GM18907 (cell line): ENCODE data around the gene SYF2.
"Not testable (repeated sequence)": the region's sequence is repeated elsewhere in the genome, so short reads cannot be mapped to it uniquely, and the experiment has no call there.

Source experiments
- ATAC-seq: cut with Tn5 transposase; IDR thresholded peaks from one replicate; pipeline ENCODE4 v1.9.1; 2021; ENCODE audit warnings: mild to moderate bottlenecking, moderate library complexity; ENCODE audit not compliant: unreplicated experiment

Gene SYF2

DNA sequence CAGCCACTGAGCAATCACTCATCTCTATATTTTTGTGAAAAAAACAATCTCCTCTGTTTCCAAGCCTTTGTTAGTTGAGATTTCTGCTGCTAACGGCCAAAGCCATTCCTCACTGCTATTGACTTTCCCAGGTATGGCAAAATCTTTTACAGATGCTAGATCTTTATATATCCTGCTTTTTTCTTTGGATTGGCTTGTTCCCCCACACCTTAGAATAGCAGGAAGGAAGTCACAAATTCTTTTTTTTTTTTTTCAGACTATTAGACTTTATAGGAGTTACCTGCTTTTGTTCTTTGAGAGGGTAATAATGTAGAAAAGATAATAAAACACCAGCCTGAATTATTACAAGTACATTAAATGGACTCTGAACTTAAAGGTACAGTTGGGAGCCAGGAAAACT, 24.2 kb downstream of the SYF2 start:
- ATAC-seq, result no peak

DNA sequence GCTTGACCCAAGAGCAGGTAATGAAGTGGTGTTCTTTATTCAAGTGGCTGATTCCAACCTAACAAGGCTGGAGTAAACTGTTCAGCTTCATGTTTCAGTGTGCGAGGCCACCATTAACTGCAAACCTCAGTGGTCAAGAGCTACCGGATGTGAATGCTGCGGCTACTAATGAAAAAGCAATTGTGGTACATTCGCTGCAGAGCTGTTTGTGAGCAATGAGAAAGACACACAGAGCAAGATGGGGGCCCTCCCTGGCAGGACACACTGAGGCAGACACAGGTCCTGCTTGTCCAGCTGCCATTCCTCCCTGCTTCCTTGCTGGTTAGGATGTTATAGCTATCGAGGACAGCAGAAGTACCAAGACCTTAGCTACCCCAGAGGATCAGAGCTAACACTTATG, 26.1 kb downstream of the SYF2 start:
- ATAC-seq, result no peak

DNA sequence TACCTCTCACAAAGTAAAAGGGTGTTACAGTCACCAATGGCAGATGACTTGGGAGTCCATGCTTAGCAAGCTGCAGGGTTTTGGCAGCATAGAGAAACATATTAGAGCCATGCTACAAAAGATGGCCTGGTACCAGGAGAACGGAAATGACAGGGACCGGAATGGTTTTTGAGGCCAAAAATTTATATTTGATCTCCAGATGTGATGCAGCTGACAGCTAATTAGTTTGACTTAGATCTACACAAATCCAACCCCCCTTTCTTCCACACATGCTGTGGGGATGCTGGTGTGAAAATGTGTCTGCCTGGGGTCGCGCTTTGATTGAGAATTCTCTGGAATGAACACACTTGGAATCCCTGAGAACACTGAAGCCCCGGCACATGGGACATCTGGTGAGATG, 26.5 kb downstream of the SYF2 start:
- no peak for ATAC-seq

DNA sequence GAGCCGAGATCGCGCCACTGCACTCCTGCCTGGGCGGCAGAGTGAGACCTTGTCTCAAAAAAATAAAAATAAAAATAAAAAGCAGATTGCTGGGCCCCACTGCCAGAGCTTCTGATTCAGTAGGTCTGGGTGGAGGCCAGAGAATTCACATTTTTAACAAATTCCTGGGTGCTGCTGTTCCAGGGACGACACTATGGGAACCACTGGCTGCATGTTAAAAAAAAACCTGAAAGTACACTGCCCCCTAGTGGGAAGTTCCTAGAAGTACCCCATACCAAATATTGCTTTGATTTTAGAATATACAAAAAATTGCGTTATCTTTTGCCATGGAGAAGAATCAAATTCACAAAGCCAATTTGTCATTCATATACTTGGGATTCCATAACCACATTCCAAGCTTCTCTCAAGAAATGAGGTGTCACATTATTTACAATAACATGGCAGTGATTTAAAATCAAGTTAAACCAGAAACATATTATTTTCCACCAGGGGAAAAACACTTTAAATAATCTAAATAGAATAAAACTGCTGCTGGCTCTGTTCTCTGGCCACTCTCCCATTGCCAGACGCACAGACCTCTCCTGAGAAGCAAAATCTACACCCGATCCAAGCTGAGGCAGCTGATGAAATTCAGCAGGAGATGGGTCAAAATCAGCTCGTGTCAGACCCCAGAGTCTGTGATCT, 27.4 kb downstream of the SYF2 start:
- ATAC-seq, result no peak

DNA sequence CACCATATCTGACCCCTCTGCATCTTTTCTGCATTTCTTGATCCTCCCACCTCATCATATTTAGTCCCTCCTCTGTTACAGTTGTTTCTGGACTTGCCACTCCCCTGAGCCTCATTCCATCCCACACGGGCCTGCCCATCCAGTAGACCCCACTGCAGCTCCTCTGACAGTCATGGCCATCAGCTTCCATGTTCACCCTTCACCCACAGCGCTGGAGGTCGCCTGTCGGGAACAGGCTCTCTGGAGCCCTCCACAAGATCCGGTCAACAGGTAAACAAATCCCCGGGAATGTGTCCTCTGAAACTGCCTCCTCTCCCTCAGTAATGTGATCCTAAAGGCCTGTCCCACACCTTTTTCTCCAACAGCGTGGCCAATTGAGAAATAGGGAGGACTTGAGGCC, 31.3 kb downstream of the SYF2 start:
- ATAC-seq, result no peak

DNA sequence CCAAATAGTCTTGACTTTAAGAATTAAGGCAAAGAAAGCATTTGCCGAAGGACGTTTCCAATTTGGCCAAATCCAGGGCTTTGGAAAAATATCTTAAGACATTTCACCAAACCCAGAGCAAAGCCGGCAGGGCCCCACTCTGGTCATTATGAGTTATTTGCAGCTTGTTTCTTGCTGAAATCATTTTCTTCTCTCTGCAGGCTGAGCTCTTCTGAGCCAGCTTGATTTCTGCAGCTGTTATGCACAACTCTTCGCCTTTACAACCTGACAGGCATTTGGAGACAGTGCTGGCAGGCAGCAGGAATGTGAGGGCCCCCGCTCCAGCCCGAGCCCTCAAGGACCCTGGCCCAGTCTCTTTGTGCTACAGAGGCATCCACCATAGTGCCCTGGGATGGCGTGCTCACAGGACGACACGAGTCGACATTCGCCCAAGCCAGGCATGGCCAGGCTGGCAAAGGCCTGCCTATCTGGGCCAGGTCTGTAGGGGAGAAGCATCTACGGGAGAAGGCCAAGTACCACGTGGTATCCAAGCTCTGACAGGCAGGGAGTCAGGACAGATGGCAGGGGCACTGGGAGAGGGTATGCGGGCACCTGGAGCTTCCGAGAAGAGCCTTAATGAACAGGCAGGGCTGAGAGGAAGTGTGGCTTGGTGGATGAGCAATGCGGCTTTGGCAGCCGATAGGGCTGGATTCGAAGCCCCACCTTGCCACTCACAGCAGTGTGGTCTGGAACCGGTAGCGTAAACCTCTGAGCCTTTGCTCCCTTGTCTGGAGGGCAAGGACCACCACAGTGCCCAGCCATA, 32.3 kb downstream of the SYF2 start:
- no peak for ATAC-seq

DNA sequence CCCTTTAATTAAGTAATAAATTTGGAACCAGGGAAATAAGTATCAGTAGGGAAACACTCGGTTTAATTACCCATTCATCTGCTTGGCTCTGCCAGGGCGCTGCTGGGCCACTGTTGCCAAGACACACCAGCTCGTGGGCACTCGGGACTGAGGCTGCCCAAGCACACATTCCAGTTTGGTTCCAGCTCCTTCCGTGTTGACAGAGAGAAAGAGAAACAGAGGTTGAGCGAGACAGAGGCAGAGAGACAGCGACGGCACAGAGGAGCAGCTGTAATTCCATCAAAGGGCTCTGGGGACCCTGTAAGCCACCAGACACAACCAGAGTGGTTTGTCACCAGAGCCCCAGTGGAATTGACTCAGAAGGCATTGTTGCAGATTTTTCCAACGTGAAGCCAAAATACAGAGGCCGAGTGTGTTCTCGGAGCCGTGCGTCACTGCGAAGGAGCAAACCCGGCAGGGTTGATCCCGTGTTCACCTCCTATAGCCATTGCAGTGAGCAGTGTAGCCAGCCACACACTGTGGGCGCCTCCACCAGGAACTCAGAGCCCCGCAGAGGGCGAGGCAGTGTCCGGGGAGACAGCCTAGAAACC, 33.5 kb downstream of the SYF2 start:
- ATAC-seq, result no peak

DNA sequence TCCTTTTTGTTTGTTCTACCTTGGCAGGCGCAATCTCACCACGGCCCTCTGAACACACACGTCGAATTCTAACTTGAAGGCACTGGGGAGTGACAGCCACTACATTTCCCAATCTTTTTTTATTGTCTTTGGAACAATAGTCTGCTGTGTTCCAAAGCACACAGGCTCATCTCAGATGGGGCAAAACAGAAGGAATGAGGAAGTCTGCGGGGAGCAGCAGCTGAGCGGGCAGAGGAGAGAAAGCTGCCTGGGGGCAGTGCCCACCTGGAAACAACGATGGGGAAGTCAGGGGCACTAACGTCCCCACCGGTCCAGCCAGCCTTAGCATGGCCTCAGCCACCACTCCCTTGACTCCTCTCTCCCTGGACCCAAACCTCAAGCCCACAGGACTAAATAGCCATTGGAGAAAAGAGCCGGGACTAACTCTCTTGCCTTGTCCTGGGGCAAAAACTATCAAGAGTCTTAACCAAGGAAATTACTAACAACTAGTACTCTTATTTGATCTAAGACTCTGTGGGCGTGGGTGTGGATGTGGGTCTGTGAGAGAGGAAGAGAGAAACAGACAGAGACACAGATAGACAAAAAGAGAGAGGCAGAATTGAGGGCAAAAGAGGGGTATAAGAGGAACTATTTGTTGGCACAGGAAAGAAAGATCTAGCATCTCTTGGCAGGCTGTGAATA, 34.2 kb downstream of the SYF2 start:
- no peak for ATAC-seq

DNA sequence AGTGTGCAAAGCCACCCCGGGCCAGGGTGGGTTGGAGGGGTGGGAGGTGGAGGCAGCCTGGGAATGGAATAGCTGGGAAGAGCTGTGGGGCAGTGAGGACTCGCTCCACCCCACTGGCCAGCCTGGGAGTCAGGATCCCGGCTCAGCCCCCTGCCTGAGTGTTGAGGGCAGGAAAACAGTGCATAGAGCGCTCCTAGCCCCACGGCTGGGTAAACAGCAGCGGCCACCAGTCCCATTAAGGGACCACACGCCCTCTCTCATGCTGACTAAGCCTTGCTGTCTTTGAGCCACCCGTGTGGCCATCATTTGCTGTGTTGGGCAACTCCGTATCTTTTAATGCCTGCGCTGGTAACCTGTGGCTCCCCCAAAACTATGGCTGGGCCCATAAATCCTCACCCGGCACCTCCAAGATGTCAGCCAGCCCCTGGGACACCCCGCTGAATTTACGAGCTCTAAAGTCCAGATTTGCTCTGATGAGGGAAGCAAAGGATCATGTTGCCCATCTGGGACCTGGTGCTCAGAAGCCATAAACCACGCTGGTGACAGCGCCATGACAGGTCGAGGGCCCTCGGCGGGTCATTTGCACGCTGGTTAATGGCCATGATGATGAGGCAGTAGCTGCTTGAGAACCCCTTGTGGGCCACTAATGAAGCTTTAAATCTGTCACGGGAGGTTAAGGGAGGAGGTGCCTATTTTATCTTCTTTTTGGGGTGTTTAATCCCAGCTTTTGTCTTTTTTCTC, 34.9 kb downstream of the SYF2 start:
- no peak for ATAC-seq

DNA sequence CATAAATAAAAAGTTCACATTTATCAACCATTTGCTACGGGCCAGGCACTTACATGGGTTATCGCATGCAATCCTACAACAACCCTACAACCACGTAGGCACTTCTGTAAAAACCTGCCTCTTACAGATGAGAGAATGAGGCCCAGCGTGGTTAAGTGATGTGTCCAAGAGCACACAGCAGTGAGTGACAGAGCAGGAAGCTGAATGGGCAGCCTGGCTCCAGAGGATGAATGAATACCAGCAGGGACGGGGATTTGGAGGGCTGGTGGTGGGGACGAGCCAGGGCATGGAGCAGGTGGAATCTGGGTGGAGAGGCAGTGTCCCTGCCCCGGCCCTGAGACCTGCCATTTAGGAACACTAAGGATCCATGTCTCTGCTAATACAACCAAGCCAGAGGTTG, 35.5 kb downstream of the SYF2 start:
- no peak for ATAC-seq

DNA sequence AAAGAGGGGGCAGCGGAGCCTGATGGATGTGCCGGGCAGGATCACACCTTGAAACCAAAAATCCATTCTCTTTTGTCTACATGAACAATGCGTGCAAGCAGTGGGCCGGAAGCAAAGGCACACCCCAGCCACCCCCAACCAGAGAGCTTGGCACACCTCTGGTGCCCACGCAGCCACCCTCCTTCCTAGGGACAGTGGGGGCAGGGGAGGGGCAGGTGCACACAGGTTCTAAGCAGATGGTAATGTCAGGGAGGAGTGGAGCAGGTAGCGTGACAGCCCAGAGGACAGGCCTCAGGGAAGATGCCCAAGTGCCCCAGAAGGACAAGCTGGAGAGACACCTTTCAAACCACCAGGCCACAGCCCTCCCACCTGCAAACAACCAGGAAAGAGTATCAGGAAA, 36.5 kb downstream of the SYF2 start:
- ATAC-seq, result no peak

DNA sequence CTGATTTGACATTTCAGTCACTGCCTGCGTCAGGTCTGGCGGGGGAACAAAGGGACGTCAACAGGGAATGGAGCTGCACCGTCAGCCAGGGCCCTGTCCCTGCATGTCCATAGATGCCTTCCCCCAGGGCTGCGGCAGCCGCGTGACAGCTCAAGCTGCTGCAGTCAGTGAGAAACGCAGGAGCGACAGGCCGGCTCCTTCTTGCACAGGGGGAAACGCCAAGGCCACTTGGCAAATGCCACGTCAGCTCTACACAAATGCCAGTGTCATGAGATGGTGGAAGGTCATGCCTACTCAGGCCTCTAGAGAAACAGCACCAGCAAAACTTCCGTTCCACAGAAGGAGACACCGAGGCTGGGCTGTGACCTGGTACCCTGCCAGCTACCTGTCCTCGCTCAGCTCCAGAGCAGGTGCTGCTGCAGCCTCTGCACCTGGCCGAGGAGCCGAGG, 37.7 kb downstream of the SYF2 start:
- no peak for ATAC-seq

DNA sequence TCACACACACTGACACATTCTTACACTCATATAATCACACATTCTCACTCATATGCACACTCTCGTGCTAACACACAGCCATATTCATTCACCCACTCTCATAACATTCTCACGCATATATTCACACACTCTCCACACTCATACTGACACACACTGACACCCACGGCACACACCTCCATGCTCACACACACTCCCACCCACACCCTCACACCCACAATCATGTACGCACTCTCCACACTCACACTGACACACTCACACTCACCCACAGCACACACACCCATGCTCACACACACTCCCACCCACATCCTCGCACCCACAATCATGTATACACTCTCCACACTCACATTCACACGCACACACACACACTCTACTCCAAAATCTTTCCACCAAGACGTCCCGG, 38.2 kb downstream of the SYF2 start:
- ATAC-seq, result no peak

DNA sequence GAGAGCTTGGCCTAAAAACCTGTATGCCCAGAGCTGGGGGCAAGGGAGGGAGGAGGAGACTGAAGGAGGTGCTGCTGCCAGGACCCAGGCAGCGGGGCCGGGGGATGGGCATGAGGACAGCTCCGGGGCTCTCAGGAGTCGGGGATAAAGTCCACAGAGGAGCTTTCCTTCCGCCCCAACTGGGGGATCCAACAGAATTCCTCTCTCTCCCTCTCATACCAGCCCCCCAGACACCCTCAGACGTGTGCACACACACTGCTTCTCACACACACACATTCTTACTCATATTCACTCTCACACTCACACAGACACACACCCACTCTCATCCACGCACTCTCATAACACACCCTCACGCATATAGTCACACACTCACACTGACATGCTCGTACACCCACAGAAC, 39.1 kb downstream of the SYF2 start:
- no peak for ATAC-seq

DNA sequence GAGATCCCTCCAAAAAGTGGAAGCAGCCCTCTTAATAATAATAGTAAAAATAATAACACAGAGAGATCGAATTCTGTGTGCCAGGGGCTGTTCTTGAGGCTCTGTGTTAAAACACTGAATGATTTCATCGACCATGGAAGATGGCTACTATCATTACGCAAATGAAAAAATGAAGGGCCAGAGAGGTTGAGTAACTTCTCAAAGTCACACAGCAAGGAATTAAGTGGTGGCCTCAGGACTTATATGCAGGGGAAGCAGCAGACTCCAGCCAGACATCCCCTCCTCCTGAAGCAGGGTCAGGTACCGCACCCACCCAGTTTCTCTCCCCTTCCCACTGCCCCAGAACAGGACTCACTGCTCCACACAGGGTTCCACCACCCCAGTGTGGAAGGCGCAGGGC, 40.1 kb downstream of the SYF2 start:
- no peak for ATAC-seq

DNA sequence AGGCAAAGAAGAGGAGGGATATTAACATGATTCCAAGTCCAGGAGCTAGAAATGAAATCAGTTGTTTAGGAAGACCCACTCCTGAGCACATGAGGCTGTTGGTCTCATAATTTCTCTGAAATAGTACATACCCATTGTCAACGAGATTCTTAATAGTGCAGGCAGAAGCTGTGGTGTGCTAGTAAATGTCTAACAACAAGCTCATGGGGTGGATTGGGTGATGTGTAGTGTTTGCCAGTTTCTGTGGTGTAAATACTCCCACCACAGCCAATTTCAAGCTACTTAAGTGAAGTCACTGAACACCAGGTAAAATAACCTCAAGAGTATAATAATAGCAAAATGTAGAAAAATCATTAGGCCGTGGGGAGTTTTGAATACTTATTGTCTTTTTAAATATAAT, 42.0 kb downstream of the SYF2 start:
- no peak for ATAC-seq

DNA sequence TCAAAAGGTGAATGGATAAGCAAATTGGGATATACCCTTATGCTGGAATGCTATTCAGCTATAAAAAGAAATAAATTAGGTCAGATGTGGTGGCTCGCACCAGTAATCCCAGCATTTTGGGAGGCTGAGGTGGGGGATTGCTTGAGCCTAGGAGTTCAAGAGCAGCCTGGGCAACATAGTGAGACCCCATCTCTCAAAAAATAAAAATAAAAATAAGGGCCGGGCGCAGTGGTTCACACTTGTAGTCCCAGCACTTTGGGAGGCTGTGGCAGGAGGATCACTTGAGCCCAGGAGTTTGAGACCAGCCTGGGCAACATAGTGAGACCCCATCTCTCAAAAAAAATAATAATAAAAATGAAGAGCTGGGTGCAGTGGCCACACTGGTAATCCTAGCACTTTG, 44.4 kb downstream of the SYF2 start:
- not testable (repeated sequence) for ATAC-seq

DNA sequence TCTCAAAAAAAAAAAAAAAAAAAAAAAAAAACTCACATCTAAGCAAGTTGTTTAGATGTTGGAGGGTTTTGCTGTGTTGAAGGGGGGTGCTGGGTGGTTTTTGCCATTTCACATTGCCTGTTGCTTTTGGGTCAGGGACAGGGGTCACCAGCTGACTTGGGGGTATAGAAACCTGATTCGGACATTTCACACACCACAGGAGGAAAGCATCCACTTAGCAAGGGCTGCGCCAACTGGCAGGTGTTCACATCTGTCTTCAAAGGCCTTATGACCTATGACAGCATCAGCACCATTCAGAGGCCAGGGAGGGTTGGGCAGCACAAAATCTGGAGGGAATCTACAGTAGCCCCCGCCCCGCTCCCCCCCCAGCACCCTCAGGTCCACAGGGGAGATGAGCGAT, 45.2 kb downstream of the SYF2 start:
- ATAC-seq, result no peak

DNA sequence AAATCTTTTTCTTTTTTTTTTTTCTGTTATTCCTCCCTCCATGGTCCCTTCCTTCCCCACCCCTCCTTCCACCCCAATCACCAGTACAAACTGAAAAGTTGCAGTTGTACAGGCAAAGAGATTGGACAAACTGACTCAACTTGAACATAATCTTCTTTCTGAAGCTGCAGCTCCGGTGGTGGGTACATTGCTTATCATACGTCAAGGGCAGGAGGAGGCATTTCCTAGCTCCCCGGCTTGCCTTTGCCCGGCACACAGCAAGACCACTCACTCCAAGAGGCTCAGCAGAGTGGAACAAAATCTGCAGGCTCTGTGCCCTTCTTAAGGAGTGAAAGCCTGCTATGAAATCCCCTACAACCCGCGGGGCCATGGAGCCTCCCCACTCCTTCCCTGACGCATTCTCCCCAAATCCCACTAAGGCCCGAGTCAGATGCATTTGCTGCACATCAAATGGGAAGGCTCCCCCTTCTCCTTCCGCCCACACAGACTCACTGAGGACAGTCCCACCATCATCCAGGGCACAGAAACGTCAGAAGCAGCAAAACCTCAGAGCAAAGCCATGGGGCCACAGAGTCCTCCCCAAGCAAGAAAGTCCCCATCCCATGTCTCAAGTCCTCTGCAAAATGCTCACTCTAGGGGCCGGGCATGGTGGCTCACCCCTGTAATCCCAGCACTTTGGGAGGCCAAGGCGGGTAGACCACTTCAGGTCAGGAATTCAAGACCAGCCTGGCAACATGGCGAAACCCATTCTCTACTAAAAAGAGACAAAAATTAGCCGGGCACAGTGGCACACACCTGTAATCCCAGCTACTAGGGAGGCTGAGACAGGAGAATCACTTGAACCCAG, 45.9 kb downstream of the SYF2 start:
- ATAC-seq, result no peak
